Lung microvascular endothelial cell (primary cell): ENCODE data around the gene MYO10. TPM values are rescaled to one million over a fixed set of nuclear protein-coding genes. Genes with fewer than 3 reads are reported as not detected.
A peak's percentile ranks its signal among the peaks of the same experiment; 100 is the strongest.
"Not testable (repeated sequence)": the region's sequence is repeated elsewhere in the genome, so short reads cannot be mapped to it uniquely, and the experiment has no call there.

Experiments
- DNase-seq, 2 donors: peaks; one replicate each; pipeline versions ENCODE4 v3.0.0 to v3.0.0-alpha.2; 2010; ENCODE audit warnings: low read depth in 2 of 2
- total RNA-seq: library from RNA; depleted of rRNA; stranded (reverse); fragments of >200 nt; gene quantifications from 2 replicates; pipeline ENCODE4 v1.2.1, GENCODE V29; 2014

MYO10 gene
- total RNA-seq, 1 donor from 2014 or later = 59.5 TPM

GRCh38 chr5:16886793-16887345 lies 49.2 kb downstream of the MYO10 start:
- DNase-seq = no peak

GRCh38 chr5:16886366-16886736 lies 49.7 kb downstream of the MYO10 start:
- DNase-seq = no peak

- DNase-seq = no peak
Measured at GRCh38 chr5:16885635-16886365, 50.3 kb downstream of the MYO10 start.

GRCh38 chr5:16884595-16884994 lies 51.5 kb downstream of the MYO10 start:
- DNase-seq = no peak

GRCh38 chr5:16883806-16884205 lies 52.3 kb downstream of the MYO10 start:
- no peak for DNase-seq

DNA sequence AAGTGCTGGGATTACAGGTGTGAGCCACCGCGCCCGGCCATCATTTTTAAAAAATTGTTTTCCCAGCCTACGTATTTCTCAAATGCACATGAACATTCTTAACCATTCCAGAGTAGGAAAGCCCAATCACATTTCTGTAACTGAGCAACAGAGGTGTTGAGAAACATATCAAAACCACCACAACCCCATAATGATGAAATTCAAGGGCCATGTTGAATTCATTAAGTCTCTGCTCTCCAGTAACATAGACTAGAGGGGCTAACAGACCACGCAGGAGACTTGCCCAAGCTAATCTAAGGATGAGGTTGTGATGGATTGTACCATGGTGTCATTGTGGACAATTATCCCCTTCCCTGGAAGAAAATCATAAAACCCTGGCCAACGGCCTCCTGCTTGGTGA lies 52.9 kb downstream of the MYO10 start:
- no peak for DNase-seq

GRCh38 chr5:16881251-16881650 lies 54.8 kb downstream of the MYO10 start:
- DNase-seq = no peak

DNA sequence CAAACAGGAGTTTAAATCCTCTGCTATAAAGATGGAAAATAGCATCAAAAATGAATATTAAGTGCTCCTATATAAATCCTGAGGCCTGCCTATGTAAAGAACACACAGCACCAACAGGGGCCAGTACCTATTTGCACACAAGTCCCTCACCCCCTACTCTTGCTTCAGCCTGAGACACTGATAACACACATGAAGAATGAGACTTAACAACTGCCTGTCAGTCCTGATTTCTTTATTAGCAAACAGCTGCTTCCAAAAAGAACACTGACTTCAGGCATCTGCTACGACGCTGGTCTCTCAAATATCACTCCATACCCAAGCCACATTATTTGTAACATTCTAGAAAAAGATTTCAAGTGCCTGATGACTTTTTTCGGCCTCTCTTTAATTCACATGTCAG lies 55.5 kb downstream of the MYO10 start:
- DNase-seq = no peak

DNA sequence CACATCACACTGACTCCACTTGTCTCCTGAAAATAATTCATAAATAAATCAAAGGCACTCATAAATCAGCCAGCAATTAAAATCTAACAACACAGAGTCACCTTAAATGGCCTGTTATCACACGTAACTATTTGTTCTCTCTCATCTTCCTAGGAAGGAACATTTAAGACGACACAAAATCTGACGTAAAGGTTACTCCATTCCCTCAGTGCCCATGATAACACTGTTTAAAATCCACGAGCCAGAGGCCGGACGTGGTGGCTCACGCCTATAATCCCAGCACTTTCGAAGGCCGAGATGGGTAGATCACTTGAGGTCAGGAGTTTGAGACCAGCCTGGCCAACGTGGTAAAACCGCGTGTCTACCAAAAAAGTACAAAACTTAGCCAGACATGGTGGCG lies 56.4 kb downstream of the MYO10 start:
- DNase-seq = no peak

- no peak for DNase-seq
Measured at GRCh38 chr5:16879191-16879590, 56.9 kb downstream of the MYO10 start.

- no peak for DNase-seq
Measured at GRCh38 chr5:16877267-16877935, 58.7 kb downstream of the MYO10 start.

DNA sequence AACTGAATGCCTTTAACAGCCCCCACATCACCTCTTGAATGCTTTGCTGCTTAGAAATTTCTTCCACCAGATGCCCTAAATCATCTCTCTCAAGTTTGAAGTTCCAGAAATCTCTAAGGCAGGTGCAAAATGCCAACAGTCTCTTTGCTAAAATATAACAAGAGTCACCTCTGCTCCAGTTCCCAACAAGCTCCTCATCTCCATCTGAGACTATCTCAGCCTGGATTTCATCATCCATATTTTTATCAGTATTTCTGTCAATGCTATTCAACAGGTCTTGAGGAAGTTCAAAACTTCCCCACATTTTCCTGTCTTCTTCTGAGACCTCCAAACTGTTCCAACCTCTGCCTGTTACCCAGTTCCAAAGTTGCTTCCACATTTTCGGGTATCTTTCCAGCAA lies 61.7 kb downstream of the MYO10 start:
- DNase-seq = not testable (repeated sequence)

GRCh38 chr5:16871746-16872339 lies 64.2 kb downstream of the MYO10 start:
- peak in 1 of 2 donors; percentile 36 for DNase-seq

DNA sequence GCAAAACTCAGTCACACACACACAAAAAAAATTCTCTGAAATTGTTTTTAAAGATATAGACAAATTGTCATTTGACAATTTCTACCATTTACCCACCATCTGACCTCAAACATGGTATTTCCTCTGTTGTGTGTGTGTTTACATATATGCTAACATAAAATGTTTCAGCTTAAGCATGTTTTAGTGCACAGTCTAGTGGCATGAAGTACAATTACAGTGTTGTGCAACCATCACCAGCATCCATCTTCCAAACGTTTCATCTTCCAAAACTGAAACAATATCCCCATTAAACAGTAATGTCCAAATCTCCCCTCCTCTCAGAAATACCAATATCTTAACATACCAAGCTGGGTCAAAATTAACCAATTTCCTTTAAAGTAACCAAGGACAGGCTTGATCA lies 65.2 kb downstream of the MYO10 start:
- DNase-seq = no peak

DNA sequence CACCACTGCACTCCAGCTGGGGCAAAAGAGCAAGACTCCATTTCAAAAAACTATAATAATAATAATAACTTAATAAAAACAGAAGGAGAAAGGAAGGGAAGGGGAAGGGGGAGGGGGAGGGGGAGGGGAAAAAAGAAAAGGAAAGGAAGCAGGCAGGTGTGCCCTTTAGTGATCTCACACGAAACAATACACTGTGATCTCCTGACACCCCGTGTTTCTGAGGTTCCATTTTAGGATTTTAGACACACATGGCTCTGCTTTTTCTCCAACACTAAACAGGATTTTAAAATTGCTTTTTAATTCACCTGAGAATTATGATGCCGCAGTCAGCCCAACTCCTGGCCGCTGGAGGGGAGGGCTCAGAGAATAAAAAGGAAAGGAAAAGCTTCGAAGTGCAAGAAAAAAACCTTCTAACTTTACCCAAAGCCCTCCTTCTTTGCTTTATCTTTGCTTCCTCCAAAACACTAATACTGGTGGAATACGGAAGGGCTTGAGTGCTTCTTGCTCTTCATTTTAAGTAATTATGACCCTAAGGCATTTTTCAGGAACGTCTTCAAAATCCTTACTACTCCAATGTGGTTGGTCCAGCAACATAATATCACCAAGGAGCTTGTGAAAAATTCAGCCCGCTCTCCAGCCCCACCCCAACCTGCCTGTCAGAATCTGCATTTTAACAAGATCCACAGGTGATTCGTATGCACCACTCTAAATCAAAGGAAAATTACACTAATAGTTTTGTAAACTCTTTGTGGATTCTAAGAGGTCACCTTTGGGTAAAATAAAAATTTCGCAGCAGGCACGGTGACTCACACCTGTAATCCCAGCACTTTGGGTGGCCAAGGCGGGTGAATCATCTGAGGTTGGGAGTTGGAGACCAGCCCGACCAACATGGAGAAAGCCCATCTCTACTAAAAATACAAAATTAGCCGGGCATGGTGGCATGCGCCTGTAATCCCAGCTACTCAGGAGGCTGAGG lies 66.0 kb downstream of the MYO10 start:
- no peak for DNase-seq

GRCh38 chr5:16867577-16867953 lies 68.5 kb downstream of the MYO10 start:
- no peak for DNase-seq

DNA sequence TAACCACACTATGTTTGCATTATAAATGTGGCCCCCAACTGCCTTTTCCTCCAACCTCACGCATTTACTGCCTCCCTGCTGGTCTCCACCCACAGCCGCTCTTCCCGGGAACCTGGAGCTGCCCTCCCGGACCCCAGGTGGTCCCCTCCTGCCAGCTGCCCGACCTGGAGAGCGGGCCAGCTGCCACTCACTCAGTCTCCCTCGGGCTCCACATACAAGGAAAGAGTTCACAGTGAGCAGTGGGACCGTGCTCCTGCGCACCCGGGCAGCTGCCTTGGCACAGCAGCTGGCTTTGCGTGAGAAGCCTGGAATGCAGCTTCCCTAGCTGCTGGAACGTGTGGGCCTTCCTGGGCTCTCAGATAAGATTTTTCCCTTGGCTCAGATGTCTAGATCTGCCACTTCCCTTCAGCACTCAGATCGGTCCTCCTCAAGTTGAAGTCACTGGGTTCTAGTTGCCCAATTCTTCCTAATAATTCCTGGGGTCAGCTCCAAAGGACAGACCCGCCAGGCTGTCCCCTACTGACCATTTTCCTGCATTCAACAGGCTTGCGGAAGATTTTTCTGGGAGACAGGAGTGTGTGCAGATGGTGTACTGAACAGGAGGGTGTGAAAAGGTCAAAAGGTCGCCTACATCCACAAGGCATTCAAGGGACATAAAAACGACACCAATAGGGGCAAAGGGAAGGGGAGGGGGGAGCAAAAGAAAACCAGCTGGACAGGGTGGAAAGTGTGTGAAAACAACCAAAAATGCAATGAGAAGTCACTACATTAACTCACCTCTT lies 69.1 kb downstream of the MYO10 start:
- no peak for DNase-seq

GRCh38 chr5:16866273-16866672 lies 69.8 kb downstream of the MYO10 start:
- no peak for DNase-seq

- DNase-seq = no peak
Measured at GRCh38 chr5:16865151-16865550, 70.9 kb downstream of the MYO10 start.

- DNase-seq = peak in 1 of 2 donors; percentile 21
Measured at GRCh38 chr5:16864631-16865131, 71.4 kb downstream of the MYO10 start.
